Activated CD4-positive, alpha-beta T cell treated with anti-CD3 and anti-CD28 coated beads, Interleukin-2, amount 50 U/mL, for 24 hours (primary cell): ENCODE data around the gene IFIT3.
"Not testable (repeated sequence)": the region's sequence is repeated elsewhere in the genome, so short reads cannot be mapped to it uniquely, and the experiment has no call there.

Source experiments
- DNase-seq, 2 donors: peaks; one replicate each; pipeline ENCODE4 v3.0.0-alpha.2; 2020; ENCODE audit warnings: low read depth in 1 of 2, low spot score in 1 of 2

Gene IFIT3

GRCh38 chr10:89304026-89304425 lies 23.8 kb upstream of the IFIT3 start:
- DNase-seq: no peak

GRCh38 chr10:89304446-89304845 lies 23.4 kb upstream of the IFIT3 start:
- no peak for DNase-seq

- no peak for DNase-seq
These were observed 22.9 kb upstream of the IFIT3 start for GRCh38 chr10:89304925-89305324.

- no peak for DNase-seq
These were observed 21.9 kb upstream of the IFIT3 start for GRCh38 chr10:89305766-89306433.

- no peak for DNase-seq
These were observed 21.1 kb upstream of the IFIT3 start for GRCh38 chr10:89306434-89307268.

- no peak for DNase-seq
These were observed 20.6 kb upstream of the IFIT3 start for GRCh38 chr10:89307269-89307577.

GRCh38 chr10:89308266-89308665 lies 19.5 kb upstream of the IFIT3 start:
- no peak for DNase-seq

- no peak for DNase-seq
These were observed 19.1 kb upstream of the IFIT3 start for GRCh38 chr10:89308736-89309135.

- no peak for DNase-seq
These were observed 18.4 kb upstream of the IFIT3 start for GRCh38 chr10:89309156-89310055.

- DNase-seq: no peak
These were observed 17.5 kb upstream of the IFIT3 start for GRCh38 chr10:89310056-89310893.

- no peak for DNase-seq
These were observed 14.8 kb upstream of the IFIT3 start for GRCh38 chr10:89312973-89313372.

- DNase-seq: no peak
These were observed 13.1 kb upstream of the IFIT3 start for GRCh38 chr10:89314676-89315075.

GRCh38 chr10:89318047-89318446 lies 9.8 kb upstream of the IFIT3 start:
- not testable (repeated sequence) for DNase-seq

- DNase-seq: not testable (repeated sequence)
These were observed 2.7 kb upstream of the IFIT3 start for GRCh38 chr10:89325081-89325480.

- not testable (repeated sequence) for DNase-seq
These were observed 1.9 kb upstream of the IFIT3 start for GRCh38 chr10:89325856-89326255.

- no peak for DNase-seq
These were observed 1.4 kb downstream of the IFIT3 start for GRCh38 chr10:89329151-89329550.

- not testable (repeated sequence) for DNase-seq
These were observed 2.2 kb downstream of the IFIT3 start for GRCh38 chr10:89330014-89330413.

- DNase-seq: no peak
These were observed 2.9 kb downstream of the IFIT3 start for GRCh38 chr10:89330537-89331212.

- not testable (repeated sequence) for DNase-seq
These were observed 3.8 kb downstream of the IFIT3 start for GRCh38 chr10:89331487-89332122.
